Astrocyte (in vitro differentiated cells and primary cell): ENCODE results near the gene ATP8B1. TPM values are rescaled to one million over a fixed set of nuclear protein-coding genes. Genes with fewer than 3 reads are reported as not detected.

Experiments used
- DNase-seq: peaks from one replicate; pipeline ENCODE4 v3.0.0-alpha.2; 2010; ENCODE audit warnings: low read depth
- FAIRE-seq: peaks from 2 replicates; lab custom pipeline; 2011; peaks lifted over from hg19 to GRCh38; lab: Jason Lieb, UNC
- H2AFZ ChIP-seq: 2 replicates; pipeline ENCODE4 v1.6.0; 2012; ENCODE audit warnings: low read depth, low read length, inconsistent platforms
- H3K27ac ChIP-seq: 2 replicates; pipeline ENCODE4 v1.5.1; 2011; ENCODE audit warnings: low read depth, low read length, inconsistent platforms
- H3K27me3 ChIP-seq: 2 replicates; pipeline ENCODE4 v1.6.0; 2011; ENCODE audit warnings: low read length, inconsistent platforms; ENCODE audit not compliant: insufficient read depth
- H3K36me3 ChIP-seq: 2 replicates; pipeline ENCODE4 v1.5.1; 2011; ENCODE audit warnings: low read length, inconsistent platforms; ENCODE audit not compliant: insufficient read depth
- H3K4me1 ChIP-seq: 2 replicates; pipeline ENCODE4 v1.5.1; 2011; ENCODE audit warnings: low read length, inconsistent platforms; ENCODE audit not compliant: insufficient read depth
- H3K4me2 ChIP-seq: 2 replicates; pipeline ENCODE4 v1.6.0; 2012; ENCODE audit warnings: low read length, inconsistent platforms
- H3K4me3 ChIP-seq: 2 replicates; pipeline ENCODE4 v1.5.1; 2011; ENCODE audit warnings: low read depth, mild to moderate bottlenecking, low read length, inconsistent platforms; ENCODE audit not compliant: insufficient read depth
- H3K79me2 ChIP-seq: 2 replicates; pipeline ENCODE4 v1.6.0; 2012; ENCODE audit warnings: mild to moderate bottlenecking, low read length, inconsistent platforms; ENCODE audit not compliant: insufficient read depth
- H3K9ac ChIP-seq: 2 replicates; pipeline ENCODE4 v1.6.0; 2012; ENCODE audit warnings: mild to moderate bottlenecking, low read length, inconsistent platforms
- H3K9me3 ChIP-seq: 2 replicates; pipeline ENCODE4 v1.5.1; 2012; ENCODE audit warnings: low read depth, mild to moderate bottlenecking, low read length, inconsistent platforms; ENCODE audit not compliant: insufficient read depth
- H4K20me1 ChIP-seq: 2 replicates; pipeline ENCODE4 v1.6.0; 2012; ENCODE audit warnings: low read length, inconsistent platforms; ENCODE audit not compliant: insufficient read depth
- H3K27ac Mint-ChIP-seq: one replicate; pipeline ENCODE4 v1.8.0; 2021; ENCODE audit warnings: mild to moderate bottlenecking, mixed read lengths; ENCODE audit not compliant: unreplicated experiment
- H3K27me3 Mint-ChIP-seq: one replicate; pipeline ENCODE4 v1.8.0; 2021; ENCODE audit warnings: low read depth, mixed read lengths; ENCODE audit not compliant: unreplicated experiment
- H3K36me3 Mint-ChIP-seq: one replicate; pipeline ENCODE4 v1.8.0; 2021; ENCODE audit warnings: low read depth, mixed read lengths; ENCODE audit not compliant: unreplicated experiment
- H3K4me1 Mint-ChIP-seq: one replicate; pipeline ENCODE4 v1.8.0; 2021; ENCODE audit warnings: low read depth, mixed read lengths; ENCODE audit not compliant: unreplicated experiment
- H3K4me3 Mint-ChIP-seq: one replicate; pipeline ENCODE4 v1.8.0; 2021; ENCODE audit warnings: mild to moderate bottlenecking, moderate library complexity, mixed read lengths; ENCODE audit not compliant: unreplicated experiment
- H3K9me3 Mint-ChIP-seq: one replicate; pipeline ENCODE4 v1.8.0; 2021; ENCODE audit warnings: mild to moderate bottlenecking, mixed read lengths; ENCODE audit not compliant: unreplicated experiment
- EZH2 ChIP-seq: IDR thresholded peaks from 2 replicates; pipeline ENCODE4 v1.6.1; 2012; ENCODE audit warnings: mild to moderate bottlenecking, low read length, inconsistent platforms; ENCODE audit not compliant: insufficient read depth
- total RNA-seq: library from RNA; stranded (reverse); gene quantifications from 2 replicates; pipeline ENCODE4 v1.2.1, GENCODE V29; 2021
- TF ChIP-seq, protein P1 (sequence below): IDR thresholded peaks from 2 replicates; pipeline ENCODE4 v1.5.1; 2011; ENCODE audit warnings: low read depth, mild to moderate bottlenecking, inconsistent platforms, low read length, moderate library complexity; ENCODE audit not compliant: insufficient read depth

ATP8B1 gene
- total RNA-seq, 1 donor from 2014 or later, result 10.4 TPM

DNA sequence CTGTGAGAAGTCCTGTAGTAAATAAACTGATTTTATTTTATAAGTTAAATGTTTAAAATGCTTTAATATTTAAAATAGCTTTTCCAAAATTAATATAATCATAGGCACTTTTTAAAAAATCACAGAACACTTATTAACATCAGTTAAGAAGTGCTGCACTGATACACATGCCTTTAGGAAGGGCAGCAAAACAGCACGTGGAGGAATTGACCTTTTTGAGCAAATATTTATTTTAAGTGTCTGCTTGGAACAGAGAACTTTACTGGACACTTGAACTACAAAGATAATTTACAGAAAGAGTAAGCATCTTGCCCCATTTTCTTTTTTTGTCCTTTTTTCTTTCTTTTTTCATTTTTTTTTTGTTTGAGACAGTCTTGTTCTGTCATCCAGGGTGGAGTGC lies 93.8 kb downstream of the ATP8B1 start:
- Histone ChIP-seq H3K9me3 (no peaks in the 10 kb centered on the region), H4K20me1 (peaks cover 65% of the 10 kb centered on the region), H3K36me3 (peaks cover 8% of the 10 kb centered on the region), H3K27ac (no peak overlapping the region), H3K4me2 (no peak overlapping the region), H3K27me3 (no peaks in the 10 kb centered on the region), H2AFZ (no peak overlapping the region), H3K79me2 (peaks cover 65% of the 10 kb centered on the region), H3K4me1 (peaks cover 8% of the 10 kb centered on the region), H3K4me3 (no peak overlapping the region), H3K9ac (no peak overlapping the region)
- Mint-ChIP-seq H3K4me1 (peaks cover 8% of the 10 kb centered on the region), H3K27ac (no peak overlapping the region), H3K27me3 (no peaks in the 10 kb centered on the region), H3K36me3 (peaks cover 3% of the 10 kb centered on the region), H3K9me3 (no peaks in the 10 kb centered on the region), H3K4me3 (no peak overlapping the region)
- no peak for TF ChIP-seq EZH2
- TF ChIP-seq, protein P1, sequence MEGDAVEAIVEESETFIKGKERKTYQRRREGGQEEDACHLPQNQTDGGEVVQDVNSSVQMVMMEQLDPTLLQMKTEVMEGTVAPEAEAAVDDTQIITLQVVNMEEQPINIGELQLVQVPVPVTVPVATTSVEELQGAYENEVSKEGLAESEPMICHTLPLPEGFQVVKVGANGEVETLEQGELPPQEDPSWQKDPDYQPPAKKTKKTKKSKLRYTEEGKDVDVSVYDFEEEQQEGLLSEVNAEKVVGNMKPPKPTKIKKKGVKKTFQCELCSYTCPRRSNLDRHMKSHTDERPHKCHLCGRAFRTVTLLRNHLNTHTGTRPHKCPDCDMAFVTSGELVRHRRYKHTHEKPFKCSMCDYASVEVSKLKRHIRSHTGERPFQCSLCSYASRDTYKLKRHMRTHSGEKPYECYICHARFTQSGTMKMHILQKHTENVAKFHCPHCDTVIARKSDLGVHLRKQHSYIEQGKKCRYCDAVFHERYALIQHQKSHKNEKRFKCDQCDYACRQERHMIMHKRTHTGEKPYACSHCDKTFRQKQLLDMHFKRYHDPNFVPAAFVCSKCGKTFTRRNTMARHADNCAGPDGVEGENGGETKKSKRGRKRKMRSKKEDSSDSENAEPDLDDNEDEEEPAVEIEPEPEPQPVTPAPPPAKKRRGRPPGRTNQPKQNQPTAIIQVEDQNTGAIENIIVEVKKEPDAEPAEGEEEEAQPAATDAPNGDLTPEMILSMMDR, result no peak
- DNase-seq (no peak), FAIRE-seq (no peak)

DNA sequence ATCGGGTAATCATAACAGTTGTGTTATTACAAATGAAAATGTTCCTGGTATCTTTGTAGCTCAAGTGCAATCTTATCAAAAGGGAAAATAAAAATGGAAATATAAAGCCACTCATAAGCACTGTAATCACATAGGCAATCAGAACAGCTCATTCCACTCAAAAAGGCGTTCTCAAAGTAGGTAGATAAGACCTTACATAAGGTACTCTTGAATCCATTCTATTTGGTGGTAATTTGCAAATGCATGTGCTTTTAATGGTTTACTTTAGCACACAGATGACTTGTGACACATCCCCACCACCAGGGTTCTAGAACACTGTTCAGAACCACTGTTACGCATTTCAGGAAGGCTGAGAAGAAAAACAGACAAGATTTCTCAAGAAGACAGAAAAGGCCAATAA lies 94.8 kb downstream of the ATP8B1 start:
- H3K9ac ChIP-seq, result no peak overlapping the region
- Mint-ChIP-seq H3K27me3 (no peaks in the 10 kb centered on the region), H3K27ac (no peak overlapping the region), H3K9me3 (no peaks in the 10 kb centered on the region), H3K4me3 (no peak overlapping the region), H3K4me1 (peaks cover 8% of the 10 kb centered on the region), H3K36me3 (peaks cover 3% of the 10 kb centered on the region)
- H3K36me3 ChIP-seq, result peaks cover 10% of the 10 kb centered on the region
- no peak overlapping the region for H3K4me3 ChIP-seq
- no peak for DNase-seq
- H2AFZ ChIP-seq, result no peak overlapping the region
- H3K79me2 ChIP-seq, result peaks cover 57% of the 10 kb centered on the region
- H3K4me2 ChIP-seq, result no peak overlapping the region
- peaks cover 8% of the 10 kb centered on the region for H3K4me1 ChIP-seq
- TF ChIP-seq, protein P1, result no peak
- no peak for TF ChIP-seq EZH2
- H4K20me1 ChIP-seq, result peaks cover 58% of the 10 kb centered on the region
- no peak for FAIRE-seq
- H3K9me3 ChIP-seq, result no peaks in the 10 kb centered on the region
- H3K27me3 ChIP-seq, result no peaks in the 10 kb centered on the region
- no peak overlapping the region for H3K27ac ChIP-seq

DNA sequence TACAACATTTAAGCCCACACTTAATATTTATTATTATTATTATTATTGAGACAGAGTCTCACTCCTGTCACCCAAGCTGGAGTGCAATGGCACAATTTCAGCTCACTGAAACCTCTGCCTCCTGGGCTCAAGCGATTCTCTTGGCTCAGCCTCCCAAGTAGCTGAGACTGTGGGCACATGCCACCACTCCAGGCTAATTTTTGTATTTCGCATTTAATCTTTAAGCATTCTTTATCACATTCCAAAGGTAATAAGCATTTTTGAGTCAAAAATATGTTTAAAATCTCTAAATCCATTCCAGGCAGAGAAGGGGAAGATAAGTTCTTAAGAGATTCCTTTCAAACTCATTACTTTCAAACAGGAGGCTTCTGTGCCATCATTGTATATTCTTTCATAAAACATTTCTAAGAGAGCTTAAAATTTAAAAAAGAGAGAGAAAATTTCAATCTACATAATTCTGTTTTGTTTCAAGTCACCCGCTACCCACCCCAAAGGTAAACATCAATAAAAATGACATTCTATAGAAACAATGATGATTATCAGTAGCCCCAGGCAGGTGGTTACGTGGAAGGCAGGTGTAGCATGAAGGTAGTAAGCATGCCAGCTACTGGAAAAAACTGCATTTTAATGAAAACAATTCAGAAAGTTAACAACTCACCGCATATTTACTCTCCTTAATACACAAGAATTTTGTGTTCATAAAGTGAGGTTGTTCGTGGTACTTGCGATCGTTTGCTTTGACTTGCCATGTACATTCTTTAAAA lies 97.1 kb downstream of the ATP8B1 start:
- DNase-seq, result no peak

More for the DNA sequence above, 97.1 kb downstream of the ATP8B1 start:
- FAIRE-seq, result no peak
- Histone ChIP-seq H3K9me3 (no peaks in the 10 kb centered on the region), H3K4me1 (no peaks in the 10 kb centered on the region), H3K79me2 (peaks cover 44% of the 10 kb centered on the region), H3K4me3 (no peak overlapping the region), H3K4me2 (no peak overlapping the region), H3K36me3 (peaks cover 25% of the 10 kb centered on the region), H3K27ac (no peak overlapping the region), H3K9ac (no peak overlapping the region), H2AFZ (no peak overlapping the region), H3K27me3 (no peaks in the 10 kb centered on the region), H4K20me1 (peaks cover 43% of the 10 kb centered on the region)
- H3K27me3 Mint-ChIP-seq, result no peaks in the 10 kb centered on the region
- no peak overlapping the region for H3K27ac Mint-ChIP-seq
- H3K4me1 Mint-ChIP-seq, result no peaks in the 10 kb centered on the region
- H3K4me3 Mint-ChIP-seq, result no peak overlapping the region
- H3K9me3 Mint-ChIP-seq, result no peaks in the 10 kb centered on the region
- TF ChIP-seq EZH2, result no peak
- TF ChIP-seq, protein P1, result no peak
- peaks cover 11% of the 10 kb centered on the region for H3K36me3 Mint-ChIP-seq
